Vagina (tissue), 2 donors: ENCODE data around the gene AKAIN1.

Experiments
- CTCF ChIP-seq, 3 experiments: fragments of 450-650 bp in 2 of 3; fragments of 200-600 bp in 1 of 3; sonication (generic) in 1 of 3; IDR thresholded peaks; one replicate each; pipeline ENCODE4 v1.5.1; 2017 to 2019; ENCODE audit warnings: antibody characterized with exemption in 3 of 3, mild to moderate bottlenecking in 2 of 3, moderate library complexity in 2 of 3
- POLR2AphosphoS5 ChIP-seq, 2 donors: sonication (generic); formaldehyde crosslinking; IDR thresholded peaks; one replicate each; pipeline ENCODE4 v1.9.0; 2017; ENCODE audit warnings: antibody characterized with exemption in 2 of 2, mild to moderate bottlenecking in 2 of 2, low read depth in 1 of 2; ENCODE audit not compliant: insufficient read depth in 1 of 2

- TF ChIP-seq CTCF (IDR thresholded peaks at IDR 0.05): no peak
- no peak for TF ChIP-seq POLR2AphosphoS5 (IDR thresholded peaks at IDR 0.05; ENCODE audit: insufficient read depth in 1 of 2, low read depth in 1 of 2)
These were observed 10.6 kb upstream of the AKAIN1 start for GRCh38 chr18:5207471-5208150.
